ENCODE results near the gene ADAM11.

Gene ADAM11

GRCh38 chr17:44831371-44831770 is 72.6 kb downstream of the ADAM11 start:
- no peak for DNase-seq (ENCODE audit: low read depth in 2 of 2)
